ES-I3 (cell line): ENCODE data around the gene PRSS12.
A peak's percentile ranks its signal among the peaks of the same experiment; 100 is the strongest.

Experiments used
- H3K36me3 ChIP-seq: 2 replicates; pipeline ENCODE4 v1.6.1; 2013; ENCODE audit warnings: mild to moderate bottlenecking, low read length, control low read depth, moderate library complexity; ENCODE audit not compliant: insufficient read depth
- H3K4me1 ChIP-seq: 2 replicates; pipeline ENCODE4 v1.6.1; 2013; ENCODE audit warnings: mild to moderate bottlenecking, control low read depth, low read length; ENCODE audit not compliant: insufficient read depth
- H3K9ac ChIP-seq: 2 replicates; pipeline ENCODE4 v1.6.1; 2013; ENCODE audit warnings: low read depth, mild to moderate bottlenecking, low read length, moderate library complexity
- H3K9me3 ChIP-seq: 2 replicates; pipeline ENCODE4 v1.6.1; 2013; ENCODE audit warnings: mild to moderate bottlenecking, low read length, moderate library complexity; ENCODE audit not compliant: control insufficient read depth, insufficient read depth

Gene PRSS12

GRCh38 chr4:118265312-118266144, 87.3 kb downstream of the PRSS12 start:
- peak overlapping the region; percentile 47 for H3K9ac ChIP-seq
- H3K4me1 ChIP-seq, result no peaks in the 10 kb centered on the region
- no peaks in the 10 kb centered on the region for H3K9me3 ChIP-seq
- no peaks in the 10 kb centered on the region for H3K36me3 ChIP-seq

- H3K4me1 ChIP-seq, result no peaks in the 10 kb centered on the region
- H3K9me3 ChIP-seq, result no peaks in the 10 kb centered on the region
- H3K9ac ChIP-seq, result no peak overlapping the region
- H3K36me3 ChIP-seq, result no peaks in the 10 kb centered on the region
These were observed 88.7 kb downstream of the PRSS12 start for GRCh38 chr4:118264096-118264495.

DNA sequence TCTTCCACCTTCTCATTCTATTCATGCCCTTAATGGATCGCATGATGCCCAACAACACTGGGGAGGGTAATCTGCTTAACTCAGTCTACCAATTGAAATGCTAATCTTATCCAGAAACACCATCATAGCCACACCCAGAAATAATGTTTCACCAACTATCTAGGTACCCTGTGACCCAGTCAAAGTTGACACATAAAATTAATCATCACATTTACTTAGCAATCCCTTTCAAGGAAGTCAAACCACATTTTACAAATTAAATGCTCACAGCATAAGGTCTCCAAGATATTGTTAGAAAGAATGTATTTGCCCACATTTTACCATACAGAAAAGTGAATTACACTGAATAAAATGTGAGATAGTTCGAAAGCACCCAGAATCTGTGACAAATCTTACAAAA, 92.5 kb downstream of the PRSS12 start:
- H3K36me3 ChIP-seq, result no peaks in the 10 kb centered on the region
- H3K9me3 ChIP-seq, result no peaks in the 10 kb centered on the region
- no peak overlapping the region for H3K9ac ChIP-seq
- no peaks in the 10 kb centered on the region for H3K4me1 ChIP-seq

DNA sequence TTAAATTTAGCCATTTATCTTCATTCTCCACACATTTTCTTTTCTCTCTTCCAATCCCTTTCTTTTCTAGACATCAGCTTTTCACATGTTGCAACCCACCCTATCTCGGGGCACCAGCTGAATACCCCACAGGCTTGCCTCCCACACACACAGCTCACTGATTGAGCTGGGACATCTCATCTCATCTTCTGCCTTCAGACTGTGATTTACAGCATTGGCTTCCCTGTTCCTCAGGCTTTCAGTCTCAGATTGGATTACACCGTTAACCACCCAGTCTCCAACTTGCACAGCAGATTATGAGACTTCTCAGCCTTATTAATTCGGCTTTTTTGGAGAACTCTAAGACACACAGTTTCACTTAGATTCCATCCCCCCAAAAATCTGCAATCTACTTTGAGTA, 93.7 kb downstream of the PRSS12 start:
- Histone ChIP-seq H3K4me1 (no peaks in the 10 kb centered on the region), H3K9ac (no peak overlapping the region), H3K9me3 (no peaks in the 10 kb centered on the region), H3K36me3 (no peaks in the 10 kb centered on the region)

DNA sequence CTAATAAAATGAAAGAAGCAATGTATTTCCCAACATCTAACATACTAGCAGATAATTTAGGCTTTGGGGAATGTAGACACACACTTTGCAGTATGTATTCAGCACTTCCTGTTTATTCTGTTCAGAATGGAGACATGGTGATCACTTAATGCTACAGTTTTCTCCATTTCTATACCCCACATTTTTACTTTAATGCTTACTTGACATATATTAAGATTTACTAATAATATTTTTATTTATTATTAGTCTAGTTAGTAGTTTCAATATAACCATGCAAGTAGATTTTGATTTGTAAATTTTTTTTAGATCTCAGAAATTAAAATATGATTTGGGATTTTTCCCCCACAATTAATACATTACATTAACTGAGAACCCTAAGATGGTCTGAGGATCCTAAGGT, 98.4 kb downstream of the PRSS12 start:
- Histone ChIP-seq H3K4me1 (no peaks in the 10 kb centered on the region), H3K9ac (no peak overlapping the region), H3K9me3 (no peaks in the 10 kb centered on the region), H3K36me3 (no peaks in the 10 kb centered on the region)

- Histone ChIP-seq H3K9ac (no peak overlapping the region), H3K36me3 (no peaks in the 10 kb centered on the region), H3K4me1 (no peaks in the 10 kb centered on the region), H3K9me3 (no peaks in the 10 kb centered on the region)
These were observed 102.9 kb downstream of the PRSS12 start for GRCh38 chr4:118249890-118250289.

GRCh38 chr4:118237531-118237930, 115.3 kb downstream of the PRSS12 start:
- Histone ChIP-seq H3K36me3 (no peaks in the 10 kb centered on the region), H3K9me3 (no peaks in the 10 kb centered on the region), H3K4me1 (no peaks in the 10 kb centered on the region), H3K9ac (no peak overlapping the region)

DNA sequence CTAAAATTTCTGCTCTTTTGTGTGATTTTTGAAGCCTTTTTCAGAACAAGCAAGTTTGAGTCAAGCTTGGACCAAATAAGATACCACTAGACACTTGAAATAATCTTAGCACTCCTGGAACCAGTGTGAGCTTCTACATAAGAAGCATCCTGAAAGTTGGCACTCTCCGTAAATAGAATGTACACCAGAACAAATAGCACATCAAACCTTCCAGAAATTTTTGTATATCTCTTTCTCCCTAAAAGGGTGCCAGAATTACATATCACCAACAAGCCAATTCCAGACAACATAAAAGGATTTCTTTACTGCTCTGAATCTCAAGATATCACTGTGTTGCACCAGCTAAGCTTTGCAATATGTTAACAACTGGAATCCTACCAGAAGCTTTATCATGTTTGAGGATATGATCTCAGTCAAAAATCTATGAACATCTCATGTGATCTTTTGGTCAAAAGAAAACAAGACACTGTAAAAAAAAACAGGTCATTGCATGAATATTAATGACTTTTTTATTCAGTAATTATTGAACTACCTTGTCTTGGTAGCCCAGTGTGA, 117.2 kb downstream of the PRSS12 start:
- no peaks in the 10 kb centered on the region for H3K36me3 ChIP-seq

More for the DNA sequence above, 117.2 kb downstream of the PRSS12 start:
- H3K4me1 ChIP-seq, result no peaks in the 10 kb centered on the region
- no peak overlapping the region for H3K9ac ChIP-seq
- no peaks in the 10 kb centered on the region for H3K9me3 ChIP-seq
